Activated CD4-positive, alpha-beta T cell treated with anti-CD3 and anti-CD28 coated beads, Interleukin-2, Interleukin-4, amounts not matched to agents 100 ng/mL and 50 ng/mL, durations not matched to agents 16 hours and 8 hours (primary cell): ENCODE measurements around the gene NCOA5.

Source experiments
- DNase-seq: peaks from one replicate; pipeline ENCODE4 v3.0.0-alpha.2; 2020; ENCODE audit warnings: low spot score

NCOA5 gene

DNA sequence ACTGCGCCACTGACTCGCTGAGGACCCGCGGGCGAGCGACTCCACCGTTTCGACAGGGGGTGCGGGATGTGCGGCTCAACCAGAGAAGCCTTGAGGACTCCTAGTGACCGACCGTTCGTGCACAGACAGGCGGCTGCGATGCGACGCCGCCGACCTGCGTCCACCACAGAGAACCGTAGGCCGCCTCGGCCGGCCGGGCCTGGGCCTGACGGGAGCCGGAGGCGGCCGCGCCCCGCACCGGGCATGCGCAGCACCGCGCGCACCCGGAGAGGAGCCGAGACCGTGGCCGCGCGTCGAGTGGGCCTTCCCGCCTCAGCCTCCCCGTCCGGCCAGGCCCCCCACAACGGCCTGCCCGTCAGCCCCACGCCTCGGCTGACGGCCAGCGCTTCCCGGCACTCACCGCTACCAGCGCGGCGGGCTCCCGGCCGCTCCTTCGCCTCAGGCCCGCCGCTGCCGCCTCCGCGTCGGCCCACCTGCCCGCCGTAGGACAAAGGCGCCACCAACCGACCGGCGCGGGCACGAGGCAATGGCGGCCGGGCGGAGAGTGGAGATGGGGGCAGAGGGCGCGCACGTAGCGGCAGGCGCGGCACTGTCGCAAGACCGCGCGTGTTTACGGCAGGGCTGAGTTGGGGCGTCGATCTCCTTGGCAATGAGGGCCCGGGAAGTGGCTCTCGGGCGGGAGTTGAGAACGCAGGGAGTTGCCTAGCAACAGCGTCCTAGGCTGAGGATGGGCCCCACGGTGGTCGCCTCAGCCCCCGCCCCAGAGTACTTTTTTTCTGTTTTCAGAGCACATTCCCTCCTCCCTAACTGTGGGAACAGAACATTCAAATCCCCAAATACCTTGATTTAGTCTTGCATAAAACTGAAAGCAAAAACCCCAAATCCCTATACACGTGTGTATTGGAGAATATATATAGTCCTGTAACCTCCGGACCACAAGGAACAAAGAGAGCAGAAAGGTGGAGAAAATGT lies at the start of gene NCOA5:
Gene NCOA5 (minus strand): TSS at position 546 of the 972 bp plus-strand sequence. CDS start 10,538 bp downstream, outside the sequence.
- peak; percentile 96 for DNase-seq

DNA sequence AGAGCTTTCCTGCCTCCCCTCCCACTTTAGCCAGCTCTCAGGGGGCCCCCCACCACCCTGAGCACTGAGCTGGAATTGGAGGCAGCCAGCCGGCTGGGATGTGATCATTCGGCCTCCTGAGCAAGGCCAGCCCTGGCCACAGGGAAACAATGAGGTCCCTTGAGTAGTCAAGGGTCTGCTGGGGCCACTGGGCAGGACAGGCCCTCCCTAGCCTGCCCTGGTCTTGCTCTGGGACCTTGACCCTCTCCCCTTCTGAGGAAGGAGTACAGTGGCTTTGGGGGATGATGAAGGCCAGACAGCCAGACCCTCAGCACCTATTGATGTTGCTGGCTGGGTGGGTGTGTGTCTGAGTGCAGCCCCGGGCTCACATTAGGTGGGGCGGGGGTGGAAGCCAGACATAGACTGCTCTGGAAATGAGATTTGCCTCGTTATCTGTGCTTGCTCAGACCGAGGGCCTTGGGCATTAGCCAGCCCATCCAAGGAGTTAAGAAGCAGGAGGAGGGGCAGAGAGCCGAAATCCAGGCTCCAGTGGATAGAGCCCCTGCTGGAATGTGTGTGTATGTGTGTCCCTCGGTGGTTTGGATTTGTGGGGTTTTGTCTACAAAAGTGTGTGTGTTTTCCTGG lies 49.6 kb upstream of the NCOA5 start:
- no peak for DNase-seq

DNA sequence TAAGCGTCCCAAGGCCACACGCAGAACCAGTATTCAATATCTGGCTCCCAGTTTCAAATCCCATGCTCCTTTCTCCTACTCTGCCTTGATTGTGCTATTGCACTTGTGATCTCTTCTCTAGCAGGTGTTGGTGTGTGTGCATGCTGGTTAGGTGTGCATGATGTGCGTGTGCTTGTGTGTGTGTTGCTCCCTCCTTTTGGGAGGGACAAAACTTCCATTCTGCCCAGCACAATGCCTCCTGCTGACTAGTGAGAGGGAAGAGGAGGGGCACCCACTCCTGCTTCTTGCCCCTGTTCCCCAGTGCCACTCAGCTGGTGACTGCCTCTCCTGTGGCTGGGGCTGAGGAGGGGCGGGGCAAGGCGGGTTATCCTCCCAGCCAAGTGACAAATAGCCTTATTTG lies 48.1 kb upstream of the NCOA5 start:
- DNase-seq, result no peak

DNA sequence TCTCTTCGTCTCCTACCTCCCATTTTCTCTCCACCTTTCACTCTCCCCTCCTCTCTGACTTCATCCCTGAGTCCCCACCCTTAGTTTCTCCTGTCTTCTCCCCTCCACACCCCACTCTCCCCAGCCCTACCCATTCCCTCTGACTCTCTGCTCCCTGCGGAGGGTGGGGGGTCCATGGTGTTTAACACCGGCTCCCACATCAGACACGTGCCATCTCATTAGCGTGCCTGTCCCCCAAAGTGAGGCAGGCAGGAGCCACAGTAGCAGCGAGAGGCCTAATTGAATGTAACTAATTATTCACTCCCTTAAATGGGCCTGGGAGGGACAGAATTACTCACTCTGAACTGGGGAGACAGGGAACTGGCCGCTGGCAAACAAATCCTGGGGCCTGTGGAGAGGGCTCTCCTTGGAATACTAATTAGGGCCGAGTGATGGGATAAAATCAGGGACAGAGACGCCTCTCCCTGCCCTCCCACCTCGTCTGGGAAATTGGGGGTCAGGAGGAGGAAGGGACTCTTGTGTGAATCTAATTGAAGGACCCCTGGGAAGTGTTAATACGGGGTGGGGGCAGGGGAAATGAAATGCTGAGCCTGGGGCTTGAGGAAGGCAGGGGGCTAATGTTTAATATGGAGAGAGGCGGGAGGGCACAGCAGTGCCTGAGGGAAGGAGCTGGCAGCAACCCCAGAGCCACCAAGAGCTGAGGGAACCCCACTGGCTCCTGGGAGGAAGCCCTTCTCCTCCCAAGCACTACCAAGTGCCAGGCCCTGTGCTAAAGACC lies 46.3 kb upstream of the NCOA5 start:
- no peak for DNase-seq

DNA sequence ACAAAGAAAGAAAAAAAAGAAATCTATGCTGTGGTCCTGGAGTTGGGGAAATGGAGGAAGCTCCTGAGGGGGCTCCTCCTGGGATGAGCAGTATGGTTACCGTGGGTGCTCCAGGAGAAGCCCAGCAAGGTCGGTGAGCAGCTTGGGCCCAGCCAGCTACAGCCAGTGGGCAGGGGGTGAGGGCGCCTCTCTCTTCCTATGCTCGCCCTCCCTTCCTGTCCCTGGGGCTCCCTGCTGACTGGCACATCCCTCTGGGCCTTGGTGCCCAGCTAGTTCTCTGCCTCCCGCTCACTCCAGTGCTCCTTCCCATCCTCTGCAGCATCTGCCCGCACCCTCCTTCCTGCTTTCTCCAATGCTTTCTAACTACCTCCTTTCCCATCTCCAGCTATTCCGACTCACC lies 45.0 kb upstream of the NCOA5 start:
- no peak for DNase-seq

DNA sequence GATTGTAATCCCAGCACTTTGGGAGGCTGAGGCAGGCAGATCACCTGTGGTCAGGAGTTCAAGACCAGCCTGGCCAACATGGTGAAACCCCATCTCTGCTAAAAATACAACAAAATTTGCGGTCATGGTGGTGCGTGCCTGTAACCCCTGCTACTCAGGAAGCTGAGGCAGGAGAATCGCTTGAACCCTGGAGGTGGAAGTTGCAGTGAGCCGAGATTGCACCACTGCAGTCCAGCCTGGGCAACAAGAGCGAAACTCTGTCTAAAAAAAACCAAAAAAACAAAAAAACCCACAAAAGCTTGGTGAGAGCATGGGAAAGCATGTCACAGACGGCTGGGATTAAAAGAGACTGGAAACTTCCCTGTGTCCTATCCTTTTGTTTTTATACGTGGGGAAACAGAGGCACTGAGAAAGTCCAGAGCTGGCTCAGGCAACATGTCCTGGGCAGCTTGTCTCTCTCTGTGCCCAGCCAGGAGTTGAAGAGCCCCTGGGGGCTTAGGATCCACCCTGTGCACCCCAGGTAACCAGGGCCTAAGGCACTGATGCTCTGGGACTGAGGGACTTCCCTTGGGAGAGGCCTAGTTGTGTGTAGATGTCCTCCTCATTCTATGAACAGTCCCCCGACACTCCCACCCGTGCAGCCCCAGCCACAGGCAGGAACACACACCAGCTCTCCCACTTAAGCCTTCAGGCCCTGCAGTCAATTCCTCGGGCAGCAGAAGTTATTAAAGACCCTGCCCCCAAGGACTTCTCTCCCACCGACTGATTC lies 44.3 kb upstream of the NCOA5 start:
- DNase-seq, result no peak

DNA sequence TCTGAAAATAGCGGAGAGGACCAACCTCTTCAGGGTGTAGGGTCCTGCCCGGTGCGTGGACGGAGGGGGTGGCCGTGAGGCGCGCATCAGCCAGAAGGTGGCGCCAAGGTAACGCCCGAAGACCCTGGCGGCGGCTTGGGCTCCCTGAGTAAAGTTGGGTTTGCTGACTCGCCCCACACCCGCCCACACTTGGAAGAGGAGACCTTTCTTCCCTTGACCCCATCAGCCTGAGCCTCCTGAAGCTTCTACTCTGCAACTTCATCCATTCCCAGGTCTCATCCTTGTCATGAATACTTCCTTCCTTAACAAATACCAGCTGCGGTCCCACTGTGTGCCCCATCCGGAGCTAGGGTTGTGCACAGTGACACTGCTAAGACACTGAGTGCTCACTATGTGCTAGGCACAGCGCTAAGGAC lies 43.0 kb upstream of the NCOA5 start:
- peak; percentile 64 for DNase-seq

DNA sequence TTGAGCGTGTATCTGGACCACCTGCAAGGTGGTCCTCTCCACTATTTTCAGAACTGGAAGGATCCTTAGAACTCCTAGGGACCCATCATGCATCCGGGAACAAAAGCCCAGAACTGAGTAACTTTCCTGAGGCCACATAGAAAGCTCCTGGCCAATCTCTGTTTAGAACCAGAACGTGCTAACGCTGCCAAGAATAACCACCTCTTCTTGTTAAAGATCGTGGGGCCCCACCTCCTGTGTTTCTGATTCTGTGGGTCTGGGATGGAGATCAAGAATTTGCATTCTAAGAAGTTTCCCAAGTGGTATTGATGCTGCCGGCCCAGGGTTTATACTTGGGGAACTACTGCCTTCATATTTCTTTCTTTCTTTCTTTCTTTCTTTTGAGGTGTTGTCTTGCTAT lies 41.6 kb upstream of the NCOA5 start:
- no peak for DNase-seq

DNA sequence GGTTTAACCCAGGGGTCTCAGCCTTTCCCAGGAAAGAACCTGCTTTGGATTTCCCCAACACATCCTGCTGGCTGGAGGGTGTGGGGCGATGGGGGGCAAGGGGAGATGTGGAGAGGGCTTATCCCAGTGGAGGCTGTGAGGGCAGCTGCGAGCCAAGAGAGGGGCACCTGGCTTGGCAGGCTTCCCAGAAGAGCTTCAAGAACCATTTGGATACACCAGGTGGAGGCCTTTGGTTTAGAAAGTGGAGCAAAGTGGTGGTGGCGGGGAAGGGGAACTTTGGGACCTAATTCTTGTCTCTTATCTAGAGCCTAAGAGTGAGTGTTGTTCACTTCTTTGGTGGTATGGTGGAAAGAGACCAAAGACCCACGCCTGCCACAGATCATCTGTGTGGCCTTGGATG lies 40.8 kb upstream of the NCOA5 start:
- no peak for DNase-seq

DNA sequence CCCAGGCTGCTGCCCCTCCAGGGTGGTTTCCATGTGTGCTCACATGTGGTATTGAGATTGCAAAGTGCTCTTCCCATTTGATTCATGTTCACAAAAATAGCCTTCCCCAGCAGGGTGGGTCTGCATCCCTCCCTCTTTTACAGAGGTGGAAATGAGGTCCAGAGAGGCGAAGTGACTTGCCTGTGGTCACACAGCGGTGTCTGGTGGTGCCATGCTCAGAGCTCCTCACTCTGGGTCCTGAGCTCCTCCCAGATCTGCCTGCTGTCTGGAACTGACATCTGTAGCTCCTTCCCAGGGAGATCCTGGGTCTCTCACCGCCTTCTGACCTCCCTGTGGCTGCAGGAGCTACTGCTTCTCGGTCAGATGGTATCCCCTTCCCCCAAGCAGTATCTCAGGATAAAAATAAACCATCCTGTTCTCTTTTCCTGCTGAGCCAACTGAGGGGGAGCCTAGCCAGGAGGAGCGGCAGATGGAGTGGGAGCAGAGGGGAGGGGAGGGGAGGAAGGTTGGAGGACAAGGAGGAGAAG lies 40.3 kb upstream of the NCOA5 start:
- no peak for DNase-seq

DNA sequence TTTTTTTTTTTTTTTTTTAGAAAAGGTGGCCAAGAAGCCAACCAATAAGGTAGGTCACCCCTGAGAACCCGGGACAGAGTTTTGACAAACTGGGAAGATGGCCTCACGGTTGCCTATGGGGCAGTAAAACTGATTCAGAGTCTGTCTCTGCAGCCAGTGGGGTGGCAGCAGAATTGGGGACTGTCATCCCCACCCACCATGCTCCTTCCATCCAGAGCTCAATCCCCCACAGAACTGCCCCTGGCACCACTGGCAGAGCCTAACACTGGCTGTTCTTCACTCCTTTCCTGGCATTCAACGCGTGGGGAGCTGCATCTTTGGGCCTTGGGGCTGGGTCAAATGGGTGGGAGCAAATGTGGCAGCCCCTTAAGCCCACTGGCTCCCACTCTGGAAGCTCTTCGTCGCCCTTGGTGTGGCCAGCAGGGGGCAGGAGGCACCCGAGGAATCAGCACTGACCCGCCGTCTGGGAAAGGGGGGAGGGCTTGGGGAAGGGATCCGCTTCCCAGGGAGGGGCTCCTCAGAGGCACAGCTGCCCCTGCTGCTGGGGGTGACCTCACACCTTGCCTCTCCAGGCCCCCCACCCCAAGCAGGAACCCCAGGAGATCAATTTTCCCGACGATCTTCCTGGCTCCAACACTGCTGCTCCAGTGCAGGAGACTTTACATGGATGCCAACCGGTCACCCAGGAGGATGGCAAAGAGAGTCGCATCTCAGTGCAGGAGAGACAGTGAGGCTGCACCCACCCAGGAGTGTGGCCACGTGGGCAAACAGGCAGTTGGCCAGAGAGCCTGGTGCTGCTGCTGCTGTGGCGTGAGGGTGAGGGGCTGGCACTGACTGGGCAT lies 38.8 kb upstream of the NCOA5 start:
- DNase-seq, result no peak

DNA sequence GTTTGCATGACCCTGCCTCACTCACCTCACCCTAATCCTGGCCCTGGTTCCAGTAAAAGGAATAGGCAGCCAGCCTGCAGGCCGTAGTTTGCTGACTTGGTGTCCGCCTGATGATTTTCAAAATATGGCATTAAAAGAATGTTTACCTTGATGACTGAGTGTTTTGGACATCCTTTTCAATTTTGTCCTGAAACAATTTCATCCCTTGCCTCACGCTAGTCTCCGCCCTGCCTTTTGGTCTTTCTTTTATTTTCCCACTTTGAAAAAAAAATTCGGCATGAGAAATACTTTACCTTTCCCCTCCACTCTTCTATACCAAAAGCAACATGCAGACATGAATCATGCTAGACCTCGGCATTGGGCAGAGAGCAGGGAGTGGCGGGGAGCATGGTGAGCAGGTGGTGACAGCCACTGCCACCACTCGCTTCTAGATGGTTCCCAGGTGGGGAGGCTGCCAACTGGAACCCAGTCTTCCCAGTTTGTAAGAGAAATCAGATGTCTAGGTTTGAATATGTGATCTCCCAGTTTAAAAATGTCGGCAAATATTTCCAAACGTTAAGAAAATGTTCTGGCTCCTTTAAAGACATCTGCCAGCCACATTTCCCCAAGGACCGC lies 37.7 kb upstream of the NCOA5 start:
- DNase-seq, result no peak

DNA sequence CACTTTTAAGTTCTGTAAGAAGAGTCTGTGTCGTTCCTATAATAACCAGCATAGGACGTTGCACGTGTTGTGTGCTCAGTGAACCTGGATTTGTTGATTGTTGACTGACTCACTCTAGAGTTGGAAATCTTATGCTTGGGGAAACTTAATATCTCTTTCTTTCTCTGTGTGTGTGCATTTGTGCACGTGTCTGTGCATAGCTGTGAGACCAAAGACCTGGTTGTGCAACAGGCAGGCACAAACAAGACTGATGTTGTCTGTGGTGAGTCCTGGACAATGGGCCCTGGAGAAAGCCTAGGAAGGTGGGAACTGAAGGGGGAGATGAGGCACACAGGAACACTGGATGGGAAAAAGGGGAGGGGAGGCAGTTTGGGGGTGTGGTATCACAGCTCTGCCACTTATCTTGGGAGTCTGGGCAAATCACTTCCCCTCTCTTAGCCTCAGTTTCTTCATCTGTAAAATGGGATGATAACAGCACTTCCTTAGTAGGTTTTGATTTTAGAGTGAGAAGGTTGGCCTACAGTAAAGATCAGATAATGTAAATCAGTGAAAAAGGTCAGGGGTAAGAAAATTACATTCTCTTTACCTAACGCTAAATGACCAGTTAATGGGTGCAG lies 36.8 kb upstream of the NCOA5 start:
- DNase-seq, result no peak

DNA sequence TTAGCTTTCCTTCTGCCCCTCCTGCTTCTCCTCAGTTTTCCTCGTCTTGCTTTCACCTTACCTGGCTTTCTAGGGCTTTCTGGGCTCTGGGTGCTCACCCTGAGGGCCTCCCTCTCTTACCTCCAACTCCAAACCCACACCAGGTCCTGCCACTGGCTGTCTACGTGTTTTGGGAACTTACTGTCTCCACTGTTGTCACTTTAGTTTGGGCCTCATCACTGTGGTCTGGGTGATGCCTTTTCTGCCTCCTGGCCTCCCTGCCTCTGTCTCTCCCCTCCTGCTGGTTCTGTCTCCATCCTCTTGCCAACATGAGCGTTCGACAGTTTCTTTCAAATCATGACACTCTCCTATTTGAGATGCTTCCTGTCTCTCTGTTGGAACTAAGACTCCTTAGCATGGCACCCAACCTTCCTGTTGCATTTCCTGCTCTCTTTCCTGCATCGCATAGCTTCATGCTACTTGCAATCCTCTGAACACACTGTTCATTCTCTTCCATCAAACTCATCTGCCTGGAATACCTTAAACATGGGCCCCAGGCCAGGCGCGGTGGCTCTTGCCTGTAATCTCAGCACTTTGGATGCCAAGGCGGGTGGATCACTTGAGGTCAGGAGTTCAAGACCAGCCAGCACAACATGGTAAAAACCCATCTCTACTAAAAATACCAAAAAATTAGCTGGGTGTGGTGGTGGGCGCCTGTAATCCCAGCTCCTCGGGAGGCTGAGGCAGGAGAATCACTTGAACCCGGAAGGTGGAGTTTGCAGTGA lies 33.9 kb upstream of the NCOA5 start:
- no peak for DNase-seq

DNA sequence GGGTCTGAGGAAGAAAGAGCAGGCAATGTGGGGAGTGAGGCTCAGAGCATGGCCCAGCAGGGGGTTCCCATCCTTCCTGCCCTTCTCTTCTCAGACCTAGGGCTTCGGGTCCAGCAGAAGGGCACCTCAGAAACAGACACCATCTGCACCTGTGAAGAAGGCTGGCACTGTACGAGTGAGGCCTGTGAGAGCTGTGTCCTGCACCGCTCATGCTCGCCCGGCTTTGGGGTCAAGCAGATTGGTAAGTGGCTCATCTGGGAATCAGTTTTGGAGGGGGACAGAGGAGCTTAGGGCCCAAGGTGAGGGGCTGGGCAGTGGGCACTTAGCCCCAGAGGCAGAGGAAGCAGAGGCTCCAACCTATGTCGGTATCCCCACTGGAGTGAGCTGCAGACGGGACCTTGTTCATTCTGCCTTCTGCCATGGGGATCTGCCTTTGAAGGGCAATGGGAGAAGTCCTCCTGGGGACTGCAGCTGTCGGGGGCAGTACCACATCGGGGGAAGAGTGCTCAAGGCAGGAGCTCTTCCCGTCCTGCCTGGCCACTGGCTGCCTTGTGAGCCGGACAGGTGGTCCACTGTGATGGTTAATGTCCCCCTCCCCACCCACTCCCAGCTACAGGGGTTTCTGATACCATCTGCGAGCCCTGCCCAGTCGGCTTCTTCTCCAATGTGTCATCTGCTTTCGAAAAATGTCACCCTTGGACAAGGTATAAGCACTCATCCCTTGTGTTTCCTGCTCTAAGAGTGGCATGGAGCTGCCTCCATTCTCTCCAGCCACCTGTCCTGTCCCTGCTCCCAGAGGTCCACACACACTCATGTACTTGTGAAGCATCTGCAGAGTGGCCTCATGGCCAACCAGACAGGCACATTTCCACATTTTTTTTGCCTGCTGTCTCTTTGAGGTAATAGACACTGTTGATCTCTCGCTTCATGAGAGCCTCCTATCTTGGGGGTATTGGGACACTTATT lies 33.0 kb upstream of the NCOA5 start:
- no peak for DNase-seq

DNA sequence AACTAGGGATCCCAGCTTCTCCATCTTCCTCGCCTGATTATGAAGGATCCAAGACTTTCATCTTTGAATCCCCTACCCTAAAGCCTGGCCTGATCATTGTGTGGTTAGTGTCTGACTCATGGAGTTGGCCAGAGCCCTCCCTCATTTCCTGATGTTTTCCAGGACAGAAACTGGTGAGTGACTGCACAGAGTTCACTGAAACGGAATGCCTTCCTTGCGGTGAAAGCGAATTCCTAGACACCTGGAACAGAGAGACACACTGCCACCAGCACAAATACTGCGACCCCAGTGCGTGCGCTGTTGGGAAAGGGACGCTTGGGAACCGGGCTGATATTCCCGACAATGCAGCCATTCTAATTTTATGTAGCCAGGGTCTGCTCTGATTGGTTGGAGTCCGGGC lies 32.3 kb upstream of the NCOA5 start:
- DNase-seq, result no peak

DNA sequence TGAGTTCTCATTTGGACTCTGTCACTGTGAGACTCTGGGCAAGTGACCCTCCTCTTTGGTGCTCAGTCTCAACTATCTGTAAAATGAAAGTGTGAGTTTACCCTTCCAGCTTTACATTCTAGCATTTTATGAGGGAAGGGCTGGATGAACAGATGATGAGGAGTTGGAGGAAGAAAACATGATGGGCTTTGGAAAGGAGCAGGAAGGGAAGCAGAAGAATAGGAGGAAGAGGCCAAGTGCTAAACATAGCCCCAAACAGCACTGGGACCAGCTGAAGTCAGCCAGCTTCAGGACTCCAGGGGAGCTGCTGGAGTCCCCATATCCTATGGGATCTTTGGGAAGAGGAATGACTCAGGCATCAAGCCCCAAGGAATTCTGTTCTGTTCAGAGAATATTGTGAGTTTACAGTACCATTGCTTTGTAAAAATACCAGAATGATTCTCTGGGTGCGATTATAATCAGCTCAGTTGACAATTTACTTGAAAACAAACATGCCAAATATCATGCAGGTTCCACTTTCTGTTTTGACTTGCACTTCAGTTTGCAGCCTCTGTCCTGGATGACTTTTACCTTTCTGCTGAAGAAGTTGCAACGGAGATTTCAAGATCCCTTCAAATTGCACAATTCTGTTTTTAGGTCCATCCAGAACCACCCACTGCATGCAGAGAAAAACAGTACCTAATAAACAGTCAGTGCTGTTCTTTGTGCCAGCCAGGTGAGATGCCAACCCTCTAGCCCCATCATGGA lies 31.6 kb upstream of the NCOA5 start:
- no peak for DNase-seq
